ENCODE results near the gene FLT3.

The FLT3 gene

GRCh38 chr13:27973961-27974662 lies 126.3 kb downstream of the FLT3 start:
- TF ChIP-seq CTCF (IDR thresholded peaks at IDR 0.05; ENCODE audit: insufficient read depth, low read depth, low read length, missing control alignments): no peak
- DNase-seq (ENCODE audit: low read depth): no peak
- H3K4me3 ChIP-seq (ENCODE audit: low read depth, low read length): no peak overlapping the region

GRCh38 chr13:27973291-27973690 lies 127.1 kb downstream of the FLT3 start:
- no peak for TF ChIP-seq CTCF (IDR thresholded peaks at IDR 0.05; ENCODE audit: insufficient read depth, low read depth, low read length, missing control alignments)
- DNase-seq (ENCODE audit: low read depth): no peak
- H3K4me3 ChIP-seq (ENCODE audit: low read depth, low read length): no peak overlapping the region

- DNase-seq (ENCODE audit: low read depth): no peak
- no peak for TF ChIP-seq CTCF (IDR thresholded peaks at IDR 0.05; ENCODE audit: insufficient read depth, low read depth, low read length, missing control alignments)
- no peak overlapping the region for H3K4me3 ChIP-seq (ENCODE audit: low read depth, low read length)
Measured at GRCh38 chr13:27972478-27972820, 127.9 kb downstream of the FLT3 start.

GRCh38 chr13:27971776-27972477 lies 128.4 kb downstream of the FLT3 start:
- DNase-seq (ENCODE audit: low read depth): no peak
- no peak overlapping the region for H3K4me3 ChIP-seq (ENCODE audit: low read depth, low read length)
- TF ChIP-seq CTCF (IDR thresholded peaks at IDR 0.05; ENCODE audit: insufficient read depth, low read depth, low read length, missing control alignments): no peak

GRCh38 chr13:27971236-27971645 lies 129.1 kb downstream of the FLT3 start:
- H3K4me3 ChIP-seq (ENCODE audit: low read depth, low read length): no peak overlapping the region
- TF ChIP-seq CTCF (IDR thresholded peaks at IDR 0.05; ENCODE audit: insufficient read depth, low read depth, low read length, missing control alignments): no peak
- no peak for DNase-seq (ENCODE audit: low read depth)

- H3K4me3 ChIP-seq (ENCODE audit: low read depth, low read length): no peak overlapping the region
- no peak for TF ChIP-seq CTCF (IDR thresholded peaks at IDR 0.05; ENCODE audit: insufficient read depth, low read depth, low read length, missing control alignments)
- no peak for DNase-seq (ENCODE audit: low read depth)
Measured at GRCh38 chr13:27970382-27971235, 129.8 kb downstream of the FLT3 start.

All from GM12865 (cell line).